GM21576 (cell line): Measurements from ENCODE around the gene CALHM3.
"Not testable (repeated sequence)": the region's sequence is repeated elsewhere in the genome, so short reads cannot be mapped to it uniquely, and the experiment has no call there.

Experiments
- ATAC-seq: cut with Tn5 transposase; IDR thresholded peaks from one replicate; pipeline ENCODE4 v1.9.1; 2021; ENCODE audit warnings: mild to moderate bottlenecking, moderate library complexity; ENCODE audit not compliant: unreplicated experiment

Gene CALHM3, protein sequence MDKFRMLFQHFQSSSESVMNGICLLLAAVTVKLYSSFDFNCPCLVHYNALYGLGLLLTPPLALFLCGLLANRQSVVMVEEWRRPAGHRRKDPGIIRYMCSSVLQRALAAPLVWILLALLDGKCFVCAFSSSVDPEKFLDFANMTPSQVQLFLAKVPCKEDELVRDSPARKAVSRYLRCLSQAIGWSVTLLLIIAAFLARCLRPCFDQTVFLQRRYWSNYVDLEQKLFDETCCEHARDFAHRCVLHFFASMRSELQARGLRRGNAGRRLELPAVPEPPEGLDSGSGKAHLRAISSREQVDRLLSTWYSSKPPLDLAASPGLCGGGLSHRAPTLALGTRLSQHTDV

DNA sequence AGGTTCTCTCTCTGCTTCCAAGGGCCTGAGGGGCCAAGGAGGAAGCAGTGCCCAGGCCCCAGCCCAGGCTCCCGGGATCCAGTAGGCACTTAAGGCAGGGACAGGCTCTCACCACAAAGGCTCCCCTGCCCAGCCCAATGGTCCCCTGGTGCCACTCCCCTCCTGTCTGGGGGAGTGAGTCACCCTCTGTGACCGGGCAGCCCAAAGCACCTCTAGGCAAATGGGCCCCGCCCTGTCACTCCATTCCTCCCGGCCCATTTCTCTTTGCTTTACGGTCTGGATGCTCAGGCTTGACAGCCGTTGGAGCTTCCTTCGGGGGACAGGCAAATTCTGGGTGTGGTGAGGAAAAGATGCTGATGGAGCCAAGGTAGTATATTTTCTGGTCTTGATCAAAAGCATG, at the start of gene CALHM3:
Gene CALHM3, minus strand, starts transcription at position 106 of the 400 bp plus-strand sequence. CDS start 208 bp downstream, outside the sequence.
- no peak for ATAC-seq

DNA sequence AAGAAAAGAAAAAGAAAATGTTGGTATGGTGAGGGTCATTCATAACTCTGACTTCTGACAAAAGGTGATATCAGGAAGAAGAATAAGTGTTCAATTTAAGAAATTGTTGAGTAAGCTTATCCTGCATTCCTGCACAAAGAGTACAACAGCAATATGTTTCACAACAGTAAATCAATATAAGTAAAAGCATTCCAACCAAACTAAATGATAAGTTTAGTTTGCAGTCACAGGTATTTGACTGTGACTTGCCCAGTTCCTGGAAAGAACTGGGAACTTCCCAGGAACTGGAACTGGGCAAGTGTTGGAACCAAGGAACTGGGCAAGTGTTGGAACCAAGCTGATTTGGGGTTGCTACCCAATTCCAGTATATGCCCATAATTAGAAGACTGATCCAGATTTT, 49.5 kb upstream of the CALHM3 start:
- ATAC-seq, result no peak

DNA sequence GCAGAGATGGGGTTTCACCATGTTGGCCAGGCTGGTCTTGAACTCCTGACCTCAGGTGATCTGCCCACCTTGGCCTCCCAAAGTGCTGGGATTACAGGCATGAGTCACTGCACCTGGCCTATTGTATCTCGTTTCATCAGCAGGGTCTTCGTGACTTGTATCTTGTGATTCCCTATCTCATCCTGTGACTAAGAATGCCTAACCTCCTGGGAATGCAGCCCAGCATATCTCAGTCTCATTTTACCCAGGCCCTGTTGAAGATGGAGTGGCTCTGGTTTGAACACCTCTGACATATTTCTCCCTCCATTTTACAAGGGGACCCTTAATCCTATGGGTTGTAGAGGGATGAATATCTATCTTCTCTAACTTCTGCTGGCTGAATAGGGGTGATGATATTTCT, 48.4 kb upstream of the CALHM3 start:
- not testable (repeated sequence) for ATAC-seq

DNA sequence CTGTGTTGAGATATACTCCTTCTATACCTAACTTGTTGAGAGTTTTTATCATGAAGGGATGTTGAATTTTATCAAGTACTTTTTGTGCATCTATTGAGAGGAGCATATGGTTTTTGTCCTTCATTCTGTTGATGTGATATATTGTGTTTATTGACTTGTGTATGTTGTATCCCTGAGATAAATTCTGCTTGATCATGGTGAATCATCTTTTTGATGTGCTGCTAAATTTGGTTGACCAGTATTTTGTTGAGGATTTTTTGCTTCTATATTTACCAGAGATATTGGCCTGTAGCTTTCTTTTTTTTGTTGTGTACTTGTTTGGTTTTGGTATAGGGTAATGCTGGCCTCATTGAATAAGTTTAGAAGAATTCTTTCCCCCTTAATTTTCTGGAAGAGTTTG, 46.9 kb upstream of the CALHM3 start:
- ATAC-seq, result no peak

- no peak for ATAC-seq
These were observed 44.6 kb upstream of the CALHM3 start for GRCh38 chr10:103523683-103524082.

DNA sequence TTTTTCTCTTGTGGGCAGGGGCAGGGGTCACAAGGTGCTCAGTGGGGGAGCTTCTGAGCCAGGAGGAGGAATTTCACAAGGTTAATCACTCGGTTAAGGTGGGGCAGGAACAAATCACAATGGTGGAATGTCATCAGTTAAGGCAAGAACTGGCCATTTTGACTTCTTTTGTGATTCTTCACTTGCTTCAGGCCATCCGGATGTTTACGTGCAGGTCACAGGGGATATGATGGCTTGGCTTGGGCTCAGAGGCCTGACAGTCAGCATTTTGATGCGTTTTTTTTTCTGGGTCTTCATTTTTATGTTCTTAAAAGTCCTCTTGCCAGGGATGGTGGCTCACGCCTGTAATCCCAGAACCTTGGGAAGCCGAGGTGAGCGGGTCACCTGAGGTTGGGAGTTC, 43.0 kb upstream of the CALHM3 start:
- ATAC-seq, result not testable (repeated sequence)

- ATAC-seq, result no peak
These were observed 40.8 kb upstream of the CALHM3 start for GRCh38 chr10:103519798-103520197.

- ATAC-seq, result no peak
These were observed 38.4 kb upstream of the CALHM3 start for GRCh38 chr10:103517234-103518085.

DNA sequence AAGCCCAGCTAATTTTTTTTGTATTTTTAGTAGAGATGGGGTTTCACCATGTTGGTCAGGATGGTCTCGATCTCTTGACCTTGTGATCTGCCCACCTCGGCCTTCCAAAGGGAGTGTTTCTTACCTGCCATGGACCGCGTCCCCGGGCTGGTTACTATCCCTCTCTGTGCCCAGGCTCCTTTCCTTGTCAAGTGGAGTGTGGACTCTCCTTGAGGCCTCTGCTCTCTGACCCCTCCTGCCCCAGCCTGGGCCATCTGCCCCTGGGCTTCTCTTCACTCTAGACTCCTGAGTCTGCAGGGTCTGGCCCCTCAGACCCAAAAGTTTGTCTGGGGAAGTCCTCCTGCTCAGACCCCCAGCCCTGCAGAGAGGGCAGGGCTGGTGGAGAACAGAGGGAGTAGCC, 35.2 kb upstream of the CALHM3 start:
- no peak for ATAC-seq

- ATAC-seq, result no peak
These were observed 34.5 kb upstream of the CALHM3 start for GRCh38 chr10:103513380-103514060.

GRCh38 chr10:103512591-103513379, 33.7 kb upstream of the CALHM3 start:
- no peak for ATAC-seq

DNA sequence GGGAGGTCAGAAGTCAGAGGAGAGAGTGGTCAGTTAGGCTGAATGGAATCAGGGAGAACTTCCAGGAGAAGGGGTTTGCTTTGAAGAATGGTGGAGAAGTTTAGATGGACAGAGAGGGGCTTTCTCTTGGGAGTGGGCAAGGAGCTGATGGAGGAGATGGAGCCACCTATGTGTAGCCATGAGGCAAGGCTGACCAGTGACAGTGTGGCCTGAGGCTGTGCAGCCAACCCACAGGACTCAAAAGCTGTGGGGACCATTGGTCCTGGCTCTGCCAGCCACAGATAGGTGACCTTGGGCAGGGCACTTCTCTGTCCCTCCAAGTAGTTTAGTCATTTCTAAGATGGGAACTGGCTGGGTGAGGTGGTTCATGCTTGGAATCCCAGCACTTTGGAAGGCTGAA, 33.1 kb upstream of the CALHM3 start:
- no peak for ATAC-seq

DNA sequence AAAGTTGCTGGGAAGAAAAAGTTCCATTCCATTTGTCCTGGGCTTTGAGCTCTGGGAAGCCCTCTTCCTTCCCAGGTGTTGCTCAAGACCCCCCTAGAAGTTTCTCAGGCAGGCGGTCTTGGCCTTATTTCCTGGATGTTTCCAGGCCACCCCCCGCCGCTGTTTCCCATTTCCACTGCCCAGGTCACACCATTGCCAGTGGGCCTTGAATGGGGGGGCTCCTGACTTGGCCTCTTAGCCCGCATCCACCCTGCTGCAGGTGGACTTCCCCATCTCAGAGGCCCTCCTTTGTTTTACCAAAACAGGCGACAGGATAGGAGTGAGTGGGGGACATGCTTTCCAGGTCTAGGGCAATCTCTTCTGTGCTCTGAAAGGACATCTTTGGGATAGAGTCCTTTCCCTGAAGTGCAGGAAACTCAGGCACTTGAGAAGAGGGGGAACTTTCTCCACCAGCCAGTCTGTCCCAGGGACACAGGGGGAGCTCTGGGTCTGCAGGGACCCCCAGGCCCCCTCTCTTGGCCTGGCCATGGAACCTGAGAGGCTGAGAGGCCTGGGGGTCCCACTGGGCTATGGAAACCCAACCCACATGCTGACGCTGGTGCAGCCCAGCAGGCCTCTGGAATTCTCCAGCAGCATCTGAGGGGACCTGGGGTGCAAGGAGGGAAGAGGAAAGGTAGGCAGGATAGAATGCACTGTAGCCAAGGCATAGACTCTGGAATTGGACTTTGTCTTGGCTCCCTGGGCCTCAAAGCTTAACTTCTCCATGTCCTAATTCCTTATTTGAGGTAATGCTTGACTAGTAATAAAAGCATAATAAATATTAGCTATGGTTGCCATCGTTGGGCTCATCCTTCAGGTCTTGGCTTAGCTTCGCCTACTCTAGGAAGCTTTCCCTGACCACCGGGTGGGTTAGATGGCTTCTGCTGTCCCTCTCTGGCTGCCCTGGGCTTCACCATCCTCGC, 32.0 kb upstream of the CALHM3 start:
- ATAC-seq, result no peak

- no peak for ATAC-seq
These were observed 31.1 kb upstream of the CALHM3 start for GRCh38 chr10:103510046-103510685.

DNA sequence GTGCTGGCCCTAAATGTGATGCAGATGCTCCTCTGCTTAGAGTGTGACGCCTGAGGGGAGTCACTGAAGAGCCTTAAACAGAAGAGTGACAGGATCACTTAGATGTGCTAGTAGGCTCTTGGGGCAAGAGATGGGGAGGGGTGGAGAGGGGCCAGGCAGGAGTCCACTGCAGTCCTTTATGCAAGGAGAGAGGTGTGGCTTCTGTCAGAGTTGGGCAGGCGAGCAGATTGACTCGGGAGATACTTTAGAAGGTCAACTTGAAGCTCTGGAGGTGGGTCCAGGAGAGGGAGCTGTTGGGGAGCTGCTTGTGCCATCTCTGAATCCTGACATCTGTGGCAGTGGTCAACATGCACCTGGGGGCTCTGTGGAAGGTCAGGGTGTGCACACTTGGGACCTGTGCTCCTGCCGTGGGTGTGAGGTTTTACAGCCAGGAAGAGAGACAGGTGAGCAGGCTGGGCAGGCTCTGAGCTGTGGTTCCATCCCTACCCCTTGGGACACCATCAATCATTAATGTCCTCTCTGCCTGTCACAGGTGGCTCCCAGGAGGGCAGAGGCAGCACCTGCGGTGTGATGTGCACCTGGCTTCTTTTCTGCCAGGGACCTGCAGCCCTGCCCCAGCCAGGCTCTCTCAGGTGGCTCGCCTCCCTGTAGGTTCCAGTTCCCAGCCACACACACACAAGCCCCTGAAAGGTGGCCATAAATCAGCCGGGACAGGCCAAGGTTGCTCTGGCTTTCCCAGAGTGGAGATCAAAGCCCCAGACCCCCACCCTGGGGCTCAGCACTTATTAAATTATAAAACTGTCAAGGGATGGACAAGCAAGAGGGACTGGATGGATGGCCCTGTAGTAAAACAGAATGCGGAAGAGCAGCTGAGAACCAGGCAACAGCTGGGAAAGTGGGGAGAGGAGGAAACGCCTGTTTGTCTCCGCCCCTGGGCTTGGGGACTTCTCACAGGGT, 28.5 kb upstream of the CALHM3 start:
- ATAC-seq, result no peak

GRCh38 chr10:103506061-103506460, 27.0 kb upstream of the CALHM3 start:
- no peak for ATAC-seq

DNA sequence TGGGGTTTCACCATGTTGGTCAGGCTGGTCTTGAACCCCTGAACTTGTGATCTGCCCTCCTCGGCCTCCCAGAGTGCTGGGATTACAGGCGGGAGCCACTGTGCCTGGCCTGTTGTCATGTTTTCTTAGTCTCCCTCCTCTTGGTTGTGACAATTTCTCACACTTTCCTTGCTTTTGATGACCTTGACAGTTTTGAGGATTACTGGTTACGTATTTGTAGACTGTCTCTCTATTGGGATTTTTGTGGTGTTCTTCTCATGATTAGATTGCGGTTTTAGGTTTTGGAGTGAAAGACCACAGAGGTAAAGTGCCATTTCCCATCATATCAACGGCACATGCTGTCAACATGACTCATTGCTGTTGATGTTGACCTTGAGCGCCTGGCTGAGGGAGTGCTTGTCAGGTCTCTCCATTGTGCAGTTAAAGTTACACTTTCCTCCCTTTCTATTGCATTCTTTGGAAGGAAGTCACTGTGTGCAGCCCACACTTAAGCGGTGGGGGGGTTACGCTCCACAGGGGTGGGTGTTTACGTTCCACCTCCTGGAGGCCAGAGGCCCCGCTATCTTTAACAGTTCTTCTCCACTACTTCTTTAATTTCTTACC, 25.2 kb upstream of the CALHM3 start:
- no peak for ATAC-seq

- not testable (repeated sequence) for ATAC-seq
These were observed 24.7 kb upstream of the CALHM3 start for GRCh38 chr10:103503777-103504176.
